Gastrocnemius medialis (tissue), 4 donors: ENCODE results near the gene SV2B. TPM values are rescaled to one million over a fixed set of nuclear protein-coding genes. Genes with fewer than 3 reads are reported as not detected.

ENCODE experiments used
- ATAC-seq, 2 donors: fragments of 150-250 bp; one replicate each; pipeline ENCODE4 v1.9.1; 2016
- DNase-seq, 2 donors: peaks; one replicate each; pipeline ENCODE4 v3.0.0-alpha.2; 2019
- H3K27ac ChIP-seq, 4 donors: fragments of 200-600 bp; sonication (generic); 1 replicate in 1 of 4; 2 replicates in 3 of 4; pipeline ENCODE4 v1.5.1; 2016 to 2018; ENCODE audit warnings: mild to moderate bottlenecking in 2 of 4, moderate library complexity in 1 of 4
- H3K27me3 ChIP-seq, 3 donors: fragments of 200-600 bp; sonication (generic) in 2 of 3; 1 replicate in 1 of 3; 2 replicates in 2 of 3; pipeline versions ENCODE4 v1.5.1 to v1.6.0; 2016 to 2019; ENCODE audit warnings: mild to moderate bottlenecking in 1 of 3, moderate library complexity in 1 of 3
- H3K36me3 ChIP-seq, 2 donors: fragments of 200-600 bp; sonication (generic) in 1 of 2; one replicate each; pipeline ENCODE4 v1.5.1; 2017 to 2018
- H3K4me1 ChIP-seq, 2 donors: fragments of 200-600 bp; sonication (generic) in 1 of 2; one replicate each; pipeline ENCODE4 v1.5.1; 2016 to 2017; ENCODE audit warnings: mild to moderate bottlenecking in 2 of 2
- H3K4me3 ChIP-seq, 4 donors: fragments of 200-600 bp; sonication (generic) in 3 of 4; 1 replicate in 1 of 4; 2 replicates in 3 of 4; pipeline ENCODE4 v1.5.1; 2016 to 2019; ENCODE audit warnings: mild to moderate bottlenecking in 2 of 4
- H3K9me3 ChIP-seq, 3 donors: fragments of 200-600 bp; sonication (generic) in 2 of 3; 1 replicate in 1 of 3; 2 replicates in 2 of 3; pipeline ENCODE4 v1.5.1; 2016 to 2019
- CTCF ChIP-seq, 5 experiments: fragments of 450-650 bp in 3 of 5; fragments of 200-600 bp in 2 of 5; sonication (generic) in 2 of 5; IDR thresholded peaks in 4 of 5; conservative IDR thresholded peaks in 1 of 5; 1 replicate in 4 of 5; 2 replicates in 1 of 5; pipeline ENCODE4 v1.5.1; 2016 to 2019; ENCODE audit warnings: antibody characterized with exemption in 5 of 5, mild to moderate bottlenecking in 3 of 5, moderate library complexity in 3 of 5
- POLR2A ChIP-seq, 2 donors: fragments of 450-650 bp; IDR thresholded peaks; one replicate each; pipeline ENCODE4 v1.6.1; 2017; ENCODE audit warnings: antibody characterized with exemption in 2 of 2, mild to moderate bottlenecking in 2 of 2, moderate library complexity in 2 of 2
- in situ Hi-C, 4 donors: fragments of 200-750 bp; cut with MboI; loops; one replicate each; pipeline versions ENCODE4 v1.15.0 to v1.8.0; 2017; ENCODE audit warnings: low sequenced_read_pairs in 4 of 4
- intact Hi-C: fragments of 100-400 bp; cut with DNase I; formaldehyde crosslinking; loops from one replicate; pipeline ENCODE4 v1.15.1; 2023; ENCODE audit warnings: low total_unique reads
- total RNA-seq, 4 donors: library from RNA; depleted of rRNA; stranded (reverse); fragments of >200 nt; gene quantifications; one replicate each; pipeline versions ENCODE4 v1.1.0 to v1.2.3, GENCODE V29; 2016

Gene SV2B
- total RNA-seq, 4 donors from 2014 or later, result 0.36 to 0.89 (median 0.67) TPM

GRCh38 chr15:91171334-91171733 is 71.3 kb downstream of the SV2B start:
- DNase-seq (no peak), ATAC-seq (no peak)
- Histone ChIP-seq H3K36me3 (no peaks in the 10 kb centered on the region), H3K4me1 (no peaks in the 10 kb centered on the region), H3K4me3 (no peak overlapping the region), H3K27ac (no peak overlapping the region), H3K27me3 (no peaks in the 10 kb centered on the region), H3K9me3 (no peaks in the 10 kb centered on the region)
- intact Hi-C loops, result no loop called here
- in situ Hi-C loops, result no loop called here
- TF ChIP-seq POLR2A (IDR thresholded peaks at IDR 0.05) (no peak), CTCF (IDR thresholded peaks at IDR 0.05 in 4 of 5, conservative IDR thresholded peaks at IDR 0.05 in 1 of 5) (no peak)

- in situ Hi-C loops (no loop called here), intact Hi-C loops (no loop called here)
- ATAC-seq (no peak), DNase-seq (no peak)
- Histone ChIP-seq H3K36me3 (no peaks in the 10 kb centered on the region), H3K4me3 (no peak overlapping the region), H3K27me3 (peaks cover 0 to 2% (median 0%) of the 10 kb centered on the region in 3 donors), H3K9me3 (no peaks in the 10 kb centered on the region), H3K4me1 (no peaks in the 10 kb centered on the region), H3K27ac (no peak overlapping the region)
- no peak for TF ChIP-seq CTCF (IDR thresholded peaks at IDR 0.05 in 4 of 5, conservative IDR thresholded peaks at IDR 0.05 in 1 of 5)
- TF ChIP-seq POLR2A (IDR thresholded peaks at IDR 0.05), result no peak
Observed at GRCh38 chr15:91182101-91182500, 82.0 kb downstream of the SV2B start.

GRCh38 chr15:91183596-91183995 is 83.5 kb downstream of the SV2B start:
- H3K27ac ChIP-seq, result no peak overlapping the region
- TF ChIP-seq CTCF (IDR thresholded peaks at IDR 0.05 in 4 of 5, conservative IDR thresholded peaks at IDR 0.05 in 1 of 5) (no peak), POLR2A (IDR thresholded peaks at IDR 0.05) (no peak)
- DNase-seq (no peak), ATAC-seq (no peak)
- in situ Hi-C loops (no loop called here), intact Hi-C loops (no loop called here)
- peaks cover 0 to 2% (median 0%) of the 10 kb centered on the region in 3 donors for H3K27me3 ChIP-seq
- no peak overlapping the region for H3K4me3 ChIP-seq
- no peaks in the 10 kb centered on the region for H3K9me3 ChIP-seq
- H3K36me3 ChIP-seq, result no peaks in the 10 kb centered on the region
- H3K4me1 ChIP-seq, result no peaks in the 10 kb centered on the region

GRCh38 chr15:91184441-91184840 is 84.4 kb downstream of the SV2B start:
- ATAC-seq (no peak), DNase-seq (no peak)
- Histone ChIP-seq H3K4me1 (no peaks in the 10 kb centered on the region), H3K27ac (no peak overlapping the region), H3K9me3 (no peaks in the 10 kb centered on the region), H3K36me3 (no peaks in the 10 kb centered on the region), H3K27me3 (peaks cover 0 to 2% (median 0%) of the 10 kb centered on the region in 3 donors), H3K4me3 (no peak overlapping the region)
- intact Hi-C loops (no loop called here), in situ Hi-C loops (no loop called here)
- TF ChIP-seq POLR2A (IDR thresholded peaks at IDR 0.05) (no peak), CTCF (IDR thresholded peaks at IDR 0.05 in 4 of 5, conservative IDR thresholded peaks at IDR 0.05 in 1 of 5) (no peak)
